IPS-NIHi11 (cell line): ENCODE measurements around the gene NFIA.

ENCODE experiments used
- DNase-seq: peaks from one replicate; pipeline ENCODE4 v3.0.0; 2012; ENCODE audit warnings: mixed read lengths, low spot score

NFIA gene

DNA sequence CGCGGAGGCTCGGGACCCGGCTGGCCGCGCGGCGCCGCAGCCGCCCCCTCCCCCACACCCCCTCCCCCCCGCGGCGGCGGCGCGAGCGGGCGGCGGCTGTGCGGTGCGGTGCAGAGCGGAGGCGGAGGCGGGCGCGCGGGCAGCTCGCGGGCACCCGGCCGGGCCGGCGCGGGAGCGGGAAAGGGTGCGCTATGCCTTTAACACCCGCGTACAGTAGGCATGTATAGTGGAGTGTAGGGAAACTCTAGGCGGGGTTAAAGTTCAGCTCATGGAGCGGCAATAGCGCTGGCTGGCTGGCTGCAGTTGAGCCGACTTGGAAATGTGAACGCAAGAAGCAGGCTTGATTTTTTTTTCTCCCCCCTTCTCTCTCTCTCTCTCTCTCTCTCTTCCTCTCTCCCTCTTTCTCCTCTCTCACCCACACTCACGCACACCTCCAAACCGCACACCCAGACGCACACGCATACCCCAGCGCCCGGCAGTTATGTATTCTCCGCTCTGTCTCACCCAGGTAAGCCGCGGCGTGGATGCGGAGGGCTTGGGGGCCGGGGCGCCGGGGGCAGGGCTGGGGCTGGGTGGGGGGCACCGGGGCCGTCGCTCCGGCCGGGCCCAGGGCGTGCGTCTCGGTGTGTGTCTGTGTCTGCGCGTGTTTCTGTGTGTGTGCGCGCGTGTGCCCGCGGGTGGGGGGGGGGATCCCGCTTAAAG lies at the start of gene NFIA:
TSS of gene NFIA (plus strand) at position 251 of the 702 bp plus-strand sequence.
- DNase-seq: peak; percentile 23

DNA sequence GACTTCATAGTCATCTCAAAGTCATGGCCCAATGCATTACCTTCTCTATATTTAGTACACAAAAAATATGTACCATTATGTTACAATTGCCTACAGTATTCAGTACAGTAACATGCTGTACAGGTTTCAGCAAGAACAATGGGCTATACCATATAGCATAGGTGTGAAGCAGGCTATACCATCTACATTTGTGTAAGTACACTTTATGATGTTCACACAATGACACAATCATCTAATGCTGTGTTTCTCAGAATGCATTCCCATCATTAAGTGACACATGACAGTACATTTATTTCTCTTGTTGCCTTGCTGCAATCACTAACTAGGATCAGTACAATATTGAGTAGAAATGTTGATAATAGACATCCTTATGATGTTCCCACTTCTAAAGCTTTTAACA lies 46.5 kb upstream of the NFIA start:
- DNase-seq: no peak

DNA sequence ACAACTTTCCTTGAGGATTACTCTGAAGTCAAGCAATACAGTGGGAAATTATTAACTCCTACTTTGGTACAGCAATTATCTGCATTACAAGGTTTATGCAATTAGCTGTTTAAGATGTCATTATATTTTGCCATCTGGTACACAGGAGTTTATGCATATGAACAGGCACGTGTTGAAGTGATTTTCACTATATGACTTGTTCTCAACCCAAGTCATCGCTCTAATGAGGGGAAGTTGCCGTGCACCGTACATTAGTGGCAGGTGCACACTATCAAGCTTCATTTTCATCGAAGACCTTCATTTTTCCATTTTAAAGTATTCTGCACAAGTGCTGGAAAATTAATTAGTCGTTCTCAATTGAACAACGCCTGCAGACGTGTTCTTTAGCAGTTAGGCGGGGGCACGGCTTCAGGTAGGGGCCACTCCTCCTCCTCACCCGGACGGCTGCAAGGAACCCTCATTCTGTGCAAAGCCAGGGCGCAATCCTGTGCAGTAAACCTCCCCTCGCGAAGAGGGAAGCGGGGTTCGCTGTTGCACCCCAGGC lies 39.8 kb upstream of the NFIA start:
- DNase-seq: no peak

DNA sequence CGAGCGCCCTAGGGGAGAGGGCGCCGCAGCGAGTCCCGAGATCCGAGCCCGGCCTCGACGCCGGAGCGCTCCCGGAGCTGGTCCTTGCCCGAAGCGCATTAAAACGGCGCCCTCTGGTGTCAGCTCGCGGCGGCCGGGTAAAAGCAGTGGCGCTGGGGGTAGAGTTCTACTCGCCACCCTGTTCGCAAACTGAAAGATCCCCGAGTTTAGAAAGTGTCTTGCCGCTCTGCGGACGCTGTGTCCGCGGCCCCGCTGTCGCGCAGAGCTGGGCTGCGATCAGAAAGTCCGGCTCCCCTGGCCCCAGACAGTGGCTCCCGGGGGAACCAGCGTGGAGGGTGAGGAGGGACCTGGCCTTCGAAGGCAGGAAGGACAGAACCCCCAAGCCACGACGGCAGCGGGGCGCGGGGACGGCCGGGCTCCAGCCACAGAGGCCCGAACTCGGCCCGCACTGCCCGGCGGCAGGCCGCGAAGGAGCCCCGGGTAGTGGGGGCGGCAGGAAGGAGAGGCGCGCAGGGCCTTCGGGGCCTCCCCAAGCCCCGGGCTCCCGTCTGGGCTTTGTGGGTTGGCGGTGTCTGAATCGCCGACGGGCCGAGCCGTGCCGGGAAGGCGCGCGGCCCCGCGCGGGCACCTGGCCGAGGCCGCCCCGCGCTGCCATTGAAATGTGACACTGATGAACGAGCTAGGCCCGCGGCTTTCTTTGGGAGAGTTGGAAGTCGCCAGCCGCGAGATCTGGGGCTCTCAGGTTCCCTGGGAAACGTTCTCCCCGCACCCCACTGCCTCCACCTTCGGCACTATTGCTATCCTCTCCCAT lies 39.1 kb upstream of the NFIA start:
- peak; percentile 92 for DNase-seq

DNA sequence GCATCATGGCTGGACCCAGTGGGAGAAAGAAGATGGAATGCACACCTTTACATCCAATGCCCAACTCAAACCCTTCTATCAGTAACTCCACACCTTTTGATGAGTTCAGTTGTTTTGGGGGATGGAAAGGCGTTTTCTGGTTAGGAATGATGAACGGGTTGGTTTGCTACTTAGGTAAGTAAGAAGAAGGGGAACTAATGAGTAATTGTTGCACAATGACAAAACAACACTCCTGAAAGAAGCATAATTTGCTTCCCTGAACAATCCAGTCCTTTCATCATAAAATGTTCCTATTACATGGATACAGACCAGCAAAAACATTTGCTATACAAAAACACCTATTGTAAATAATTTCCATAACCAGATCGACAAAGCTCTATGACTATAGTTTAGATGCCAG lies 35.9 kb upstream of the NFIA start:
- no peak for DNase-seq

DNA sequence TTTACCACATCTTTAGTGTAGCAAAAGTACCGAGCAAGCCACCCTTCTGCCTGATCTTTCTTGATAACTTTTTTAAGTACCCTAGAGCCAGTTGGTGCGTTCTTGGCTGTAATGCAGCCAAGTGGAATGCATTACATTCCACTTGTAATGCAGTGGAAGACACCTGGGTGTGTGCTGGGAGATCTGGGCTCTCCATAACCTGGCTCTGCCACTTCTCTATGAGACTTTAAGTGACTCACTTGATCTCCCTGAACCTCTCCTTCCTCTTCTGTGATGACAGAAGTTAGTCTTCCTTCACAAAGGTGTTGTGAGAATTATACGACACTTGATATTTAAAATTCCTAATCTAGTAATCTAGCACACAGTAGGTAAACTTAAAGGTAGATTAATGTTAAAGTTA lies 35.3 kb upstream of the NFIA start:
- DNase-seq: no peak

DNA sequence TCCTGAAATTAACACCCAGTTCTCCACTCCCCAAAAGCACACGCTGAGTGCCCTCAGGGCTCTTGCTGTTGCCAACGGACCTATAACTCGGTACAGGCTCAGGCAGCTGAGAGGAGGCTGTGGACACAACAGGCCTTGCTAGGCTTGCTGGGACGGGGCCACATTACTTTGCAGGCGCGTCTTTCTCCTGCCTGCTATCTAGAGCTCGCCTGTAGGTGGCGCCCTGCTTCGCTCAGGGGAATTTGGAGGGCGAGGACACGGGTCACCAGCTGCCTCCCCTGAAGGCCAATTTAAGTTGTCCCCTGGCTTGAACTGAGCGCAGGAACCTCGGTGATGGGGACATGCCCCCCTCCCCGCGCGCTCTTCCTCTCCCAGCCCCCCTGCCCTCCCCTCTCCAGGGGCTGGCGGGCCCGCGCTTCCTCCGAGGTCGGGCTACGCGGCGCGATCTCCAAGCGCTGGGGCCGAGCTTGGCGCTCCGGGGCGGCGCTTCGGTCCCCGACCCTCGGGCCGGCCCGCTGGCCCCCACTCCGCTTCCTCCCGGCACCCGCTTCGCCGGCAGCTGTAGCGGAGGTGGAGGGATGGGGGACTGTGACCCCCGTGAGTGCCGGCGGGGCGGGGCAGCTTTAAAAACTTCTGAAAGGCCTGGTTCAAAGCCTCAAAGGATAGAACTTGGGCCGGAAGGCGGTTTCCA lies 32.4 kb upstream of the NFIA start:
- DNase-seq: peak; percentile 84

DNA sequence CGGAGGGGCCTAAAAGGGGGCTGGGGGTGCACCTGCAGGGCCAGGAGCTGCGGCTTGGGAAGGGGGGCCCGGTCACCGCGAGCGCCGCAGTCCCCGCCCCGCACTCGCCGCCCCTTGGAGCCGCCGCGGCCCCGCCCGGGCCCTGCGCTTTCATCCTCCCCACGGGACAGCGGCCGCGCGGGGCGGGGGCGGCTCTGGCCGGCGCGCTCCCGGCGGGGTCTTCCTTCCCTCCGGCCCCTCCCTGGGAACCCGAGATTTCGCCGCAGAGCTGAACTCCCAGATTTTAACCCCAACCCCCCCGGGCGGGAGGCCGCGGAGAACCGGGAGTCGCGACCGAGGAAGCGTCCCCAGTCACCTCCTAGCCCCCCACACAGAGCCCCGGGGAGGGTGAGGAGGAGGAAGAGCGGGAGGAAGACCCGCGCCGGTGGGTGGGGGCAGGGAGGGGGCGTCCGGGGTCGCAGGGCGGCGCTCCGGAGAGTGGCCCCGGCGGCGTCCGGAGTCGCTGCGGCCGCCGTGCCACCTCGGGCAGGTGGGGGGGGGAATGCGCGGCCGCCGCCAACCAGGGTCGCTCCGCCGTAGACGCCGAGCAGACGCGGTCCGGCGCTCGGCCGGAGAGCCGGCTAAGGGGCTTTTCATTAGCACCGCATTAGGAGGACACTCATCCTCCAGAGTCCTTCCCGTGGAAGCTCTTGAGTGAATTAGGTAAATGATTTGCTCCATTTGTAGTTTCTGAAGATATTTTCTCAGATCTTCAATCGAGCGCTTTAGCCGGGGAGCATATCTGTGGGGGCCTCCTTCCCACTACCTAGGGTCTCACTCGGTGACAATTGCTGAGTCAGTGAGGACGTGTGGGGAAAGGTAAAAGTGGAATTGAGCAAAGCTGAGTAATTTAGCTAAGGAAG lies 31.6 kb upstream of the NFIA start:
- peak; percentile 55 for DNase-seq

DNA sequence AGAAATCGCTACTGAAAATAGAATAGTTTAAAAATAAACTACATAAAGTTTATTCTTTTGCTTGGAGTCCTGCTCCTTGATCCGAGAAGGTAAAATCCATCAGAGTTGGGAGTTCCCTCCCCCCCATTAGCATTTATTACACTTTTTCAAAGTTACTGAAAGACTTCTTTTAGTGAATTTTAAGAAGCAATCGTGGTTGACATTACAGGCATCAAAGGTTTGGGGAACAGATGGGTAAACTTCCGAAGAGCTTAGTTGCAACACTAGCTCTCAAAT lies 31.0 kb upstream of the NFIA start:
- DNase-seq: no peak

DNA sequence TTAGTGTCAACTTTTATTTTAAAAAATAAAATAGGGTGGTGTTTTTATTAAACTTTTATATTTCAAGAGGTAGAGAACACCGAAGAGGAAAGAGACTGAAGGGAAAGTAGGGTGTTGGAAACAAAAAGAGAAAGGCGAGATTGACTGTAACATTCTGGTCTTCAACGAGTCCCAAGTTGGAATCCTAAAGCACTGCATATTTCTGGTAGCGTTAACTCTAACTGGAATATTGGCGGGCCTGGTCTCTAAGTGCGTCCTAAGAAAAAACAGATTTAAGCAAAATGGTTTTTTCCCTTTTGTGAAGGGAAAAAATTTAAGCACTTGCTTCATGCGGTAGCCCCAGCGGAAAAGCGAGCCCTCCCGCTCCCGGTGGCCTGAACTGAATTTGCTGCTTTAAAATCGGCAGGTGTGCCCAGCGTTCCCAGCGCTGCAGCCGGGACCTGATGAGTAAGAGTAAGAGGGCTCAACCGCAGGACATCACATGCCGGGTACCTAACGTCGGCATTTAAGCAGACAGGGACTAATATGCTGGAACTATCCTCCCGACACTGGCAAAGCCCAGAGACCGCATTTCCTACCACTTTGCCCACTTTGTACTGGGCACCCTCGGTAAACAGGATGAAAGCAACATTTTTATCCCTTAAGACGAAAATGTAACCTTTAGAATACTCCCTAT lies 30.5 kb upstream of the NFIA start:
- no peak for DNase-seq

DNA sequence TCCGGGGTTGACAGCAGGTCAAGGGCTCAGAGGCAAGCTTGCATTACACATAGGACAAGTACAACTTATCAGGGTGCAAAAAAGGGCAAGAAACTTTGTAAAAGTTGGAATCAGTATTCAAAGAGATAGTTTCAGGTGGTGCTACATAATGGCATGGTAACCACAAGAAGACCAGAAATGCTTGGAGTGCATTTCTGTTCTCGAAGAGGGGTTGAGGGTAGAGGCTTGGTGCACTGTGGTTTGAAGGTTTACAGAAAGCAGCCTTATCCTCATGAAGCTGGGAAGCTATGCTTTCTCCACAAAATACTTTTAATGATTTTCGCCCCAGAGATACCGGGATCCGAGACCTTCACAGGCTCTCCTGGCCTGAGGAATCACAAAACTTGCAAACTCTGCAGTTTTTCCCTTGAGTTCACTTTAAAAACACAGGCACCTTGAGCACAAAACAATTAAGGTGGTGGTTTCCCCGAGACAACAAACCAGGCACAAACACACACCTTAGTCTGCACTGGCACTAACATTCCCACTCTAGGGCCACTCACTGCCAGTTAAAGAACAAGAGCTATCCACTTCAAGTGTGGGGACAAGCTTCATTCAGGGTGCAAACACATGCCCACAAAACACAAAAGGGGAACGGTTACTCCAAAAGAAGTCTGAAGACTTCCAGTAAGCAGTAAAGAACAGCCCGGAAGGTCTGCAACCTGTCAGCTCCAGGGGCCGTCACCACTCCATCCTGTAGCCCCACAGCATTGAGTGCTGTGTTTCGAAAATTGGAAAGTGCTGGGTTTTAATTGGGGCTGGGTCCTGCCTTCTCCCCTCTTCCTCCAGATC lies 29.8 kb upstream of the NFIA start:
- DNase-seq: no peak

DNA sequence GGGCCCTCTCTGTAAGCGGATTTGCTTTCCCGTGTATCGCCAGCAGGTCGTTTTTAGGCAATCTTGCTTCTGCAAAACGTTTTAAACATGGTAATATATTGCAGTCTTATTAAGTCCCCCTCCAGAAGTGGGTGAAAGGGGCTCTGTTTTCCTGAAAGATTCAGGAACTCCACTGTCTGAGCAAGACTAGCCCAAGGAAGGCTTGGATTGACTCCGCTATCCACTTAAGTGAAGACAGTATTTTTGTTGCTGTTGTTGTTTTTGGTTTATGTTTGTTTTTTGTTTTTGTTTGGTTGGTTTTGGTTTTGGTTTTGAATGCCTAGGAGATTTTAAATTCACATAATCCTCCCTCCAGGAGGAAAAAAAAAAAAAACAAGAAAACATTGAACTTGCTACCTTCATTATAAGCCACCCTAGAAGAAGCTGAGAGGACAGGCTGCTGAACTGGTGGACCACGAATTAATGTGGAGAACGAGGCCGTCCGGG lies 29.1 kb upstream of the NFIA start:
- DNase-seq: no peak

DNA sequence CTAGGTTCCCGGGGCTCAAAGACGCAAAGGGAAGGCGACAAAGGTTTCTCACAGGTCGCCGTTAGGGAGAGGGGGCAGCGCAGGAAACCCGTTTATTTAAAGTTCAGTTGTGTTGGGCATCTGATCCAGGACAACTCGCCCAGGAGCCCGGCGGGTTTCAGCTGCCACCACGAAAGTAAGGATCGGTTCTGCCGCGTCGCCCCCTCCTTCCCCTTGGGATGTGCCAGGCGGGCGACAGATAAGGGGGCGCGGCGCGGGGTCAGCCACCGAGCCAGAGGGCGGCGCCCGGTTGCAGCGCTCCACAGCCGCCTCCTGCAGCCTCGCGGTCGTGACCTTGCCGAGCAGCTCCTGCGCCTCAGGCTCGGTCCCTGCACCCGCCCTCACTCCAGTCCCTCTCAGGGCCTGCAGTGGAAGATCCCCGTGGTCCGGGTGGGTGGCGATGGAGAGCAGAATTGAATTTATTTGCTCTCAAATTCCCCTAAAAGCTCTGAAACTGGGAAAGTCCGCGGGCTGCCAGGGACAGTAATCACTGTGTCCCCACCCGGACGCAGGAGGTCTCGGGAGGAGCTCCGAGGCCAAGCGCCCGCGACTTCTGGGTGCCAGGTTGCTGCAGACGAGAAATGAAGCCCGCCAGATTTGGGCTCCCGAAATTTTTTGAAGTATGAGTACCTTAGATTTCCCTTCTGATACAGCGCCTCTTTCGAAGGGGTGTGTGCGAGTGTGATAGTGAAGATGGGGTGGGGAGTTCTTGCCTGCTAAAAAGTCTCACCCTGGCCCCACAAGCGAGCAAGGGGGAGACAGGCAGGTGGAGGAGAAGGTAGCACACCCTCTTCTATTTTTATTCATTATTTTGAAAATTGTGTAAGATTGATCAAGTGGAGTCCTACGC lies 28.4 kb upstream of the NFIA start:
- DNase-seq: peak; percentile 28

DNA sequence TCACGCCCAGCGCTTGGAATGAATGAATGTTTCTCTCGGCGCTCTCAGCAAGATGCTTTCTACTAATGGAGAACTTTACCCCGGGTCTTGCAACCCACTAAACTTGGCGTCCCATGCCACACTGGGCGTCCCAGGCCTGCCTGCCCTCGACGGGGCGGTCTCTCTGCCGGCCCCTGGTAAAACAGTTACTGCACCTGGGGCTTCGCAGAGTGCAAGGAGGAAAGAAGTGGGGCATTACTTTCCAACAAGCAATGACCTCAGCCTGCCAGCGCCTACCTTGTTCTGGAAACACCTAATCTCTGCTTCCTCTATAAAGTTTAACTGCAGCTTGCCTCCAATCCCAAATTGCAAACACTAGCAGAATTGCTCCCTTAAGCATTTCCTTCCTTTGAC lies 27.8 kb upstream of the NFIA start:
- DNase-seq: no peak

DNA sequence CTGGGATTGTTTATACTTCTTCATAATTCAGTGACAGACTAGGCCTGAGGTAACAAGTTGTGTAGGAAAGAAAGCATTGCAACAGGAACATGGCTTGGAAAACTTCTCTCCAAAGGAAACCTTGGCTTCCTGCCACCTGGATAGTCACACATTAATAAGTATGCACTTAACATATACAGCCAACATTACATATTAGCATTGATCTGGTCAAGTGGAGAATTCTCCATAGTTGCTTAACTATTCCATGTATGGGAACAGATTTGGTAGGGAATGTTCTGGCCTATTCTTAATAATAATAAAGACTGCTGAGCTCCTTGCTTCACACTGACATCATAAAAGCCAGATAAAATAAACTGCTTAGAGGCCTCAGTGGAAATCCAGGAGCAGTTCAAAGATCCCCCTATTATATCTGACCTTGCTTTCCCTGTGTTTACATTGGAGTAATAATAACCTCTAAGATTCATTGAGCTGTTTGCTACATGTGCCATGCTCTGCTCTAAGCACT lies 27.2 kb upstream of the NFIA start:
- no peak for DNase-seq

DNA sequence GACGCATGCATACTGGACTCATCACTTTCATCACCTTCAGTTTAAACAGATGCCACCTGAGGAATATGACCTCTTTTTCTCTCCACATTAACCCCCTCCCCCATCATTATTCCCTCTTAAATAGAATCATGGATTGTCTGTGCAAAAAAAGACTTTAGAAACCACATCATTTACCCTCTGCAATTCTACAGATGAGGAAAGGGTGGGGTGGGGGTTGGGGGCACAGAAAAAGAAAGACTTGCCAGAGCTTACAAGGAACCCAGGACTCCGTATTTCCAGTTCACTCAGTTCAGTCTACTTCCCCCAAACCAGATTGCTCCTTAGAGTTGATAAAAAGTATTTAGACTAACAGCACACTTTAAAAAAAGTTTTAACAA lies 26.2 kb upstream of the NFIA start:
- no peak for DNase-seq

DNA sequence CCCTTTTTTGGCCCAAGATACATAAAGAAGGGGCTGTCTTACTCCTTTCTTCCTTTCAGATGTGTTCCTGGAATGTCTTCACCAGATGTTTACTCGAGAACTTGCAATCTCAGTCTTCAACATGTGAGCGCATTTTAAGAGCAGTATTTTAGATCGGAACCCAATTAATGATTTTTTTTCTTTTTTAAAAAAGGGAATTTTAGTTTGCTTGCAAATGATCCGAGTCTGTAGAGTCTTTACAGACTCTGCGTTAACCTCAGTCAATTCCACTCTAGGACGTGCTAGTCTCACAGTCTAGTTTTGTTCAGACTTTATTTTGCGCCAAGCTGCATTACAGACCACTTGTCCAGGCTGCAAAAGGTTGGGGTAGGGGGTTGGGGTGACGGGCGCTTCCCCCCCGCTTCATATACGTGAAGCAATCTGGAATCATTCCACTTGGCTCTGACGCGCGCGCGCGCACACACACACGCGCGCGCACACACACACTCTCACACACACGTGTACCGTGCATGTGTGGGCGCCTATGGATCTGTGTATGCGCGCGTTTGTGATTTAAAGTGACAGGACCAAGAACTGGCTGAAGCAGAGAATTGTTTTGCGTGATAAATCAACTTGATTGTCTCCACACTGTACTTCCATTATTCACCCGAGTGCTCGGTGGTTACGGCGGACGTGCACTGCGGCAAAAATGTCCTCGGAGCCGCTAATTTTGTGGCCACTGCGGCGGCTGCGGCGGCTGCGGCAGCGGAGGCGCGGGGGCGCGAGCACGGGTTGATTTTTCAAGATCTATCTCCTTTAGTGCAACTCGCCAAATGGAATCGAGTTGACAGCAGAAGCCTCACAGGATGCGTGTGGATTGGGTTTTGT lies 25.6 kb upstream of the NFIA start:
- no peak for DNase-seq
